ENCODE data around the gene RBMS3. TPM values are rescaled to one million over a fixed set of nuclear protein-coding genes. Genes with fewer than 3 reads are reported as not detected.

The RBMS3 gene
- total RNA-seq, 4 donors from 2014 or later, result 51.5 to 76.0 (median 66.6) TPM

DNA sequence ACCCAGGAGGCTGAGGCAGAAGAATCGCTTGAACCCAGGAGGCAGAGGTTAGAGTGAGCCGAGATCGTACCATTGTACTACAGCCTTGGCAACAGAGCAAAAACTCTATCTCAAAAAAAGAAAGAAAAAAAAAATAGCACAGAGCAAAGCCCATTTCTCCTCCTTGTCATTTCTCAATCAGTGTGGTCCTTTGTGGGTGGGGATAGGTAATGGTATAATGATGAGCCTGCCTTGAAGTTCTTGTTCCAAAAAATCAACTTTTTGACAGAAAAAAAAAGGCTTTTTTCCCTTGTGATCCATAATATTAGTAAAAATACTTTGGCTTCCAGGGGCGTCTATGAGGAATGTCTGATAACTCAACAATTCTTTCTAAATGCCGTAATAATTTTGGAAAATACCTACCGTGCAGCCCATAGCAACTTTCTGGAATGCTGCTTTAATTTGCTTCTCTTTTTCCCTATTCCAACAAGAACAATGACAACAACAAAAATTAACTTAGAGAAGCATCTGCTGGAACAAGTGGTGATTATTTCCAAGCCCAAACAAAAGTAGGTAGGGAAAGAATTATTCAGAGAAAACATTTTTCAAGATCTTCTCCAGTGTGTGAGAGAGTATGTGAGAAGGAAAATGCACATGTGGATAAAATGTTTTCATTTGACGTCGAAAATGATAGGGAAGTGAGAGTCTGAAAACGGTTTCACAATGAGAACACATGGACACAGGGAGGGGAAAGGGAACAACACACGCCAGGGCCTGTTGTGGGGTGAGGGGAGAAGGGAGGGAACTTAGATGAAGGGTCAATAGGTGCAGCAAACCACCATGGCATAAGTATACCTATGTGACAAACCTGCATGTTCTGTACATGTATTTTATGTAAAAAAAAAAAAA lies 337.8 kb downstream of the RBMS3 start:
- H3K9me3 ChIP-seq, result no peaks in the 10 kb centered on the region
- no peak overlapping the region for H3K4me3 ChIP-seq
- H3K27ac ChIP-seq, result peak overlapping the region in 3 of 4 donors; percentile 16 to 39 (median 30)
- ATAC-seq, result peak; percentile 71
- H3K4me1 ChIP-seq, result peaks cover 0 to 13% (median 0%) of the 10 kb centered on the region in 3 donors
- WGBS, 2 donors (ENCODE audit: low coverage in 1 of 2), result 29 to 43% methylated on average over 5 to 10 of the region's 10 CpGs
- no peaks in the 10 kb centered on the region for H3K36me3 ChIP-seq
- no peak for TF ChIP-seq POLR2AphosphoS5 (IDR thresholded peaks at IDR 0.05)
- TF ChIP-seq EP300 (IDR thresholded peaks at IDR 0.05), result no peak
- TF ChIP-seq POLR2A (IDR thresholded peaks at IDR 0.05), result no peak
- no peak for TF ChIP-seq CTCF (IDR thresholded peaks at IDR 0.05)
- H3K27me3 ChIP-seq, result no peaks in the 10 kb centered on the region

DNA sequence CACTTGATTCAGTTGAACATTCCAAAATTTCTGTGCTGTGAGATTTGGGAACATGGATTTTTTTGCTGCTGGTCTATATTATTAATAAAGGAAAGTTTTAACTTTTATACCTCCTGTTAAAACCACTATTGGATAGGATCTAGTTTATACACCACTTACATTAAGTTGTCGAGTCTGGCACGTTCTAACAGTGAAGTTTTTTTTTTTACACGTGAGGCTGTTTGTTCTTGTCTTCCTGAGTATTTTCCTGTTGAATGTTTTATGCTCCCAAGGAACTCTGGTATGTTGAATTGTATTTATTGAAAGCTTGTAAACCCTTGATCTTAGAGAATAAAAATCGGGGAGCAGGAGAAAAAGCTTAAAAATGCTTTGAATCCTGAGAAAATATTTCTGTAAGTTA lies 338.8 kb downstream of the RBMS3 start:
- no peak for ATAC-seq
- TF ChIP-seq EP300 (IDR thresholded peaks at IDR 0.05), result no peak
- no peak for TF ChIP-seq CTCF (IDR thresholded peaks at IDR 0.05)
- TF ChIP-seq POLR2A (IDR thresholded peaks at IDR 0.05), result no peak
- no peak for TF ChIP-seq POLR2AphosphoS5 (IDR thresholded peaks at IDR 0.05)
- Histone ChIP-seq H3K27ac (no peak overlapping the region), H3K36me3 (no peaks in the 10 kb centered on the region), H3K9me3 (no peaks in the 10 kb centered on the region), H3K4me1 (peaks cover 0 to 13% (median 0%) of the 10 kb centered on the region in 3 donors), H3K27me3 (no peaks in the 10 kb centered on the region), H3K4me3 (no peak overlapping the region)
- WGBS, 2 donors (ENCODE audit: low coverage in 1 of 2), result 54 to 76% methylated on average over 3 to 4 of the region's 4 CpGs

DNA sequence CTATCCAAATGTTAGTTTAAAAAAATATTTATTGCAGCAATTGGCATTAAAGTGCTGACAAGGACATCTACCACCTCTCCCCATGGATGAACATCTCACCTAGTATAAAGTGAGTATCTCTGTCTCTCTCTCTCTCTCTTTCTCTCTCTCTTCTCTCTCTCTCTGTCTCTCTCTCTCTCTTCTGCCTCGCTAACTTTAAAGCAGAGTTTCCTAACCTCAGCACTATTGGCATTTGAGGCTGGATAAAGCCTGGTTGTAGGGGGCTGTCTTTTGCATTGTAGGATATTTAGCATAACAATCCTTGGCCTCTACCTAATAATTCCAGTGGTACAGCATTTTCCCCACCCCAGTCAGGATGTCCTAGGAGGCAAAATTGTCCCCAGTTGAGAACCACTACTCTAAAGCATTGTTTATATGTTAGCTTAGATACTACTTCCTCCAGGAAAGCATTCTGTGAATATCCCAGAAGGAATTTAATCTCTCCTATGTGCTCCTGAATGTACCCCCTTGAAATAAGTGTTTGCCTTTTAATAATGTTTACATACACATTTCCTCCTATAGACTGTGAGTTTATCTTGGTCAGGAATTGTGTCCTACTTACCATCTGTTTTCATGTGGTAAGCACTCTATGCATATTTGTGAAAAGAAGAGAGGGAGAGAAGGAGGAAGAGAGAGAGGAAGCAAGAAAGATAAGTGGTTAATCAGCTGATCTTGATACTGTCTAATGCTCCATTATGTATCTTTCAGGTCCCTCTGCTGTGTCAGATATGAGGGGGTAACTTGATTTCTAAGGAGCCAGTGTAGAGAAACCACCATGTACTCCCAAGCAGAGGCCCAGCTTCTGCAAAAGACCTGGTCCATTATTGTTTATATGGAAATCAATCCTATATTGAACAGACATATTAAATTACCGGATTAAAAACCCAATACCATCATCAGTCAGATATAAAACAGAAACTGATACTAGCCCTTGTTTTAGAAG lies 346.6 kb downstream of the RBMS3 start:
- H3K27me3 ChIP-seq, result no peaks in the 10 kb centered on the region
- no peak overlapping the region for H3K4me3 ChIP-seq
- TF ChIP-seq CTCF (IDR thresholded peaks at IDR 0.05) (no peak), EP300 (IDR thresholded peaks at IDR 0.05) (no peak), POLR2AphosphoS5 (IDR thresholded peaks at IDR 0.05) (no peak), POLR2A (IDR thresholded peaks at IDR 0.05) (no peak)
- no peaks in the 10 kb centered on the region for H3K4me1 ChIP-seq
- H3K9me3 ChIP-seq, result no peaks in the 10 kb centered on the region
- 57 to 88% methylated on average over 2 of the region's 2 CpGs for WGBS, 2 donors (ENCODE audit: low coverage in 1 of 2)
- no peaks in the 10 kb centered on the region for H3K36me3 ChIP-seq
- H3K27ac ChIP-seq, result no peak overlapping the region
- ATAC-seq, result no peak

DNA sequence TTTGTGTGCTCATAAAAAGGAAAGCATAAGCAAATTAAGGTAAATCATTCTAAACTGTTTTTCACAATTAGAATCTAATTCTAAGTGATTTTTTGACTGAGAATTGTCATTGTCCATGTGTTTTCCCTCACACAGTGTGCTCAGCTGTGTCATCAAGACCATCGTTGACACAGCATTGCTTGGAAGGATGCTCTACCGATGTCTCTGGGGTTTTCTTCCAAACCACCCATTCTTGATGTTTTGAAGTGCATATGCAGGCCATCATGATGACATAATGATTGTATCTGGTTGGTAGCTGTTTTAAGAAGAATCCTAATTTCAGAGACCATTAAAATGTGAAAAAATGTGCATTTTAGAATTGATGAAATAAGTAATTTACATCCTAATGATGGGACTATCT lies 347.9 kb downstream of the RBMS3 start:
- Histone ChIP-seq H3K36me3 (no peaks in the 10 kb centered on the region), H3K4me3 (no peak overlapping the region), H3K4me1 (no peaks in the 10 kb centered on the region), H3K27me3 (no peaks in the 10 kb centered on the region), H3K9me3 (no peaks in the 10 kb centered on the region), H3K27ac (no peak overlapping the region)
- ATAC-seq, result no peak
- WGBS, 2 donors (ENCODE audit: low coverage in 1 of 2), result 47 to 81% methylated on average over 2 of the region's 2 CpGs
- TF ChIP-seq CTCF (IDR thresholded peaks at IDR 0.05) (no peak), POLR2AphosphoS5 (IDR thresholded peaks at IDR 0.05) (no peak), POLR2A (IDR thresholded peaks at IDR 0.05) (no peak), EP300 (IDR thresholded peaks at IDR 0.05) (no peak)
